Activated naive CD4-positive, alpha-beta T cell treated with anti-CD3 and anti-CD28 coated beads, Interleukin-2, amount 50 U/mL, for 72 hours (primary cell): ENCODE data around the gene ERMP1. TPM values are rescaled to one million over a fixed set of nuclear protein-coding genes. Genes with fewer than 3 reads are reported as not detected.
"Not testable (repeated sequence)": the region's sequence is repeated elsewhere in the genome, so short reads cannot be mapped to it uniquely, and the experiment has no call there.

Experiments used
- ATAC-seq, 2 donors: fragments of 150-1000 bp; cut with Tn5 transposase; 2 replicates each; pipeline ENCODE4 v1.10.0; 2021; ENCODE audit warnings: mild to moderate bottlenecking in 2 of 2, moderate library complexity in 2 of 2
- DNase-seq, 2 donors: peaks; one replicate each; pipeline ENCODE4 v3.0.0; 2021 to 2022; ENCODE audit warnings: low spot score in 2 of 2
- H3K27ac Mint-ChIP-seq, 2 donors: one replicate each; pipeline ENCODE4 v1.8.0; 2022; ENCODE audit warnings: mild to moderate bottlenecking in 2 of 2, mixed read lengths in 2 of 2
- H3K36me3 Mint-ChIP-seq, 2 donors: one replicate each; pipeline ENCODE4 v1.8.0; 2022; ENCODE audit warnings: mixed read lengths in 2 of 2
- H3K9me3 Mint-ChIP-seq, 2 donors: one replicate each; pipeline ENCODE4 v1.8.0; 2022; ENCODE audit warnings: mixed read lengths in 2 of 2
- total RNA-seq, 2 donors: library from RNA; stranded (reverse); gene quantifications; one replicate each; pipeline ENCODE4 v1.2.3, GENCODE V29; 2022

The ERMP1 gene
- total RNA-seq, 2 donors from 2014 or later, result 22.5 to 22.8 TPM

- H3K9me3 Mint-ChIP-seq, result peaks cover 25 to 30% of the 10 kb centered on the region in 2 donors
- ATAC-seq, DNase-seq, H3K27ac Mint-ChIP-seq: not testable (repeated sequence)
- H3K36me3 Mint-ChIP-seq, result peaks cover 66 to 80% of the 10 kb centered on the region in 2 donors
Measured at GRCh38 chr9:5783420-5783819, 49.5 kb downstream of the ERMP1 start.

GRCh38 chr9:5779705-5780218, 53.2 kb downstream of the ERMP1 start:
- peaks cover 51 to 69% of the 10 kb centered on the region in 2 donors for H3K36me3 Mint-ChIP-seq
- peaks cover 27 to 34% of the 10 kb centered on the region in 2 donors for H3K9me3 Mint-ChIP-seq
- H3K27ac Mint-ChIP-seq, result peak overlapping the region in 1 of 2 donors; percentile 29
- DNase-seq, ATAC-seq: not testable (repeated sequence)

GRCh38 chr9:5778805-5779204, 54.1 kb downstream of the ERMP1 start:
- Mint-ChIP-seq H3K36me3 (peaks cover 53 to 72% of the 10 kb centered on the region in 2 donors), H3K27ac (no peak overlapping the region), H3K9me3 (peaks cover 27 to 34% of the 10 kb centered on the region in 2 donors)
- ATAC-seq, result no peak
- no peak for DNase-seq

GRCh38 chr9:5773324-5773999, 59.5 kb downstream of the ERMP1 start:
- Mint-ChIP-seq H3K27ac (peak overlapping the region in 1 of 2 donors; percentile 72), H3K9me3 (peaks cover 3 to 4% of the 10 kb centered on the region in 2 donors), H3K36me3 (peaks cover 9 to 54% of the 10 kb centered on the region in 2 donors)
- ATAC-seq (no peak), DNase-seq (no peak)

GRCh38 chr9:5767968-5768932, 64.7 kb downstream of the ERMP1 start:
- no peaks in the 10 kb centered on the region for H3K9me3 Mint-ChIP-seq
- H3K36me3 Mint-ChIP-seq, result peaks cover 20 to 75% of the 10 kb centered on the region in 2 donors
- ATAC-seq (peak; percentile 86 to 94), DNase-seq (peak in 1 of 2 donors; percentile 30)
- H3K27ac Mint-ChIP-seq, result peak overlapping the region; percentile 70 to 84

- Mint-ChIP-seq H3K36me3 (peaks cover 24 to 75% of the 10 kb centered on the region in 2 donors), H3K9me3 (no peaks in the 10 kb centered on the region), H3K27ac (peak overlapping the region in 1 of 2 donors; percentile 79)
- peak in 1 of 2 donors; percentile 18 for DNase-seq
- peak; percentile 33 to 58 for ATAC-seq
Measured at GRCh38 chr9:5764130-5764868, 68.6 kb downstream of the ERMP1 start.

- peaks cover 29 to 73% of the 10 kb centered on the region in 2 donors for H3K36me3 Mint-ChIP-seq
- no peak for DNase-seq
- H3K27ac Mint-ChIP-seq, result peak overlapping the region in 1 of 2 donors; percentile 2
- ATAC-seq, result no peak
- no peaks in the 10 kb centered on the region for H3K9me3 Mint-ChIP-seq
Measured at GRCh38 chr9:5762421-5762820, 70.5 kb downstream of the ERMP1 start.

- peak; percentile 48 to 80 for ATAC-seq
- H3K27ac Mint-ChIP-seq, result peak overlapping the region; percentile 27 to 96
- H3K36me3 Mint-ChIP-seq, result peaks cover 15 to 64% of the 10 kb centered on the region in 2 donors
Measured at GRCh38 chr9:5760338-5760737, 72.6 kb downstream of the ERMP1 start.

GRCh38 chr9:5756633-5757032, 76.3 kb downstream of the ERMP1 start:
- Mint-ChIP-seq H3K9me3 (no peaks in the 10 kb centered on the region), H3K27ac (no peak overlapping the region), H3K36me3 (peaks cover 6 to 37% of the 10 kb centered on the region in 2 donors)
- ATAC-seq, result no peak
- DNase-seq, result no peak

More at GRCh38 chr9:5760338-5760737, 72.6 kb downstream of the ERMP1 start:
- no peaks in the 10 kb centered on the region for H3K9me3 Mint-ChIP-seq
- DNase-seq, result no peak

- ATAC-seq (no peak), DNase-seq (no peak)
- Mint-ChIP-seq H3K36me3 (peaks cover 0 to 20% of the 10 kb centered on the region in 2 donors), H3K9me3 (no peaks in the 10 kb centered on the region), H3K27ac (no peak overlapping the region)
Measured at GRCh38 chr9:5750569-5750968, 82.3 kb downstream of the ERMP1 start.

- DNase-seq (no peak), ATAC-seq (no peak)
- Mint-ChIP-seq H3K9me3 (no peaks in the 10 kb centered on the region), H3K36me3 (peaks cover 0 to 20% of the 10 kb centered on the region in 2 donors), H3K27ac (no peak overlapping the region)
Measured at GRCh38 chr9:5749306-5749705, 83.6 kb downstream of the ERMP1 start.

- Mint-ChIP-seq H3K36me3 (peaks cover 0 to 20% of the 10 kb centered on the region in 2 donors), H3K27ac (no peak overlapping the region), H3K9me3 (no peaks in the 10 kb centered on the region)
- ATAC-seq (no peak), DNase-seq (no peak)
Measured at GRCh38 chr9:5748438-5748837, 84.5 kb downstream of the ERMP1 start.

- ATAC-seq (no peak), DNase-seq (no peak)
- Mint-ChIP-seq H3K9me3 (no peaks in the 10 kb centered on the region), H3K36me3 (peaks cover 8 to 11% of the 10 kb centered on the region in 2 donors), H3K27ac (no peak overlapping the region)
Measured at GRCh38 chr9:5743109-5743508, 89.8 kb downstream of the ERMP1 start.

GRCh38 chr9:5736563-5737346, 96.2 kb downstream of the ERMP1 start:
- no peak for ATAC-seq

GRCh38 chr9:5735072-5735471, 97.8 kb downstream of the ERMP1 start:
- ATAC-seq, result no peak
- no peak for DNase-seq
- Mint-ChIP-seq H3K9me3 (no peaks in the 10 kb centered on the region), H3K36me3 (peaks cover 18 to 19% of the 10 kb centered on the region in 2 donors), H3K27ac (no peak overlapping the region)

More at GRCh38 chr9:5736563-5737346, 96.2 kb downstream of the ERMP1 start:
- Mint-ChIP-seq H3K9me3 (no peaks in the 10 kb centered on the region), H3K27ac (peak overlapping the region in 1 of 2 donors; percentile 59), H3K36me3 (peaks cover 18 to 19% of the 10 kb centered on the region in 2 donors)
- no peak for DNase-seq
